Thoracic aorta (tissue), 2 donors: ENCODE results near the gene EIF4A3. TPM values are rescaled to one million over a fixed set of nuclear protein-coding genes. Genes with fewer than 3 reads are reported as not detected.

Experiments
- ATAC-seq: fragments of 150-250 bp; one replicate; pipeline ENCODE4 v1.8.0; 2017; ENCODE audit warnings: low read depth; ENCODE audit not compliant: insufficient number of reproducible peaks, low FRiP score
- DNase-seq: peaks from one replicate; pipeline ENCODE4 v3.0.0-alpha.2; 2020; ENCODE audit warnings: low spot score
- H3K27ac ChIP-seq, 2 donors: fragments of 200-600 bp; sonication (generic); 1 replicate in 1 of 2; 2 replicates in 1 of 2; pipeline ENCODE4 v1.5.1; 2016; ENCODE audit warnings: mild to moderate bottlenecking in 2 of 2, moderate library complexity in 2 of 2
- H3K27me3 ChIP-seq: fragments of 200-600 bp; sonication (generic); replicated peaks from 2 replicates; pipeline ENCODE4 v1.6.0; 2016; ENCODE audit warnings: mild to moderate bottlenecking; ENCODE audit not compliant: insufficient read depth
- H3K36me3 ChIP-seq: fragments of 200-600 bp; sonication (generic); one replicate; pipeline ENCODE4 v1.5.1; 2016
- H3K4me1 ChIP-seq, 2 donors: fragments of 200-600 bp; sonication (generic); 1 replicate in 1 of 2; 2 replicates in 1 of 2; pipeline versions ENCODE4 v1.5.1 to v1.6.0; 2016; ENCODE audit warnings: low read depth in 2 of 2, mild to moderate bottlenecking in 1 of 2; ENCODE audit not compliant: control insufficient read depth in 1 of 2
- H3K4me3 ChIP-seq: fragments of 200-600 bp; sonication (generic); 2 replicates; pipeline ENCODE4 v1.5.1; 2016; ENCODE audit warnings: mild to moderate bottlenecking
- H3K9me3 ChIP-seq: fragments of 200-600 bp; sonication (generic); 2 replicates; pipeline ENCODE4 v1.5.1; 2016
- CTCF ChIP-seq: fragments of 200-600 bp; sonication (generic); IDR thresholded peaks from one replicate; pipeline ENCODE4 v1.5.1; 2019; ENCODE audit warnings: antibody characterized with exemption
- total RNA-seq, 2 donors: library from RNA; depleted of rRNA; stranded (reverse); fragments of >200 nt; gene quantifications; one replicate each; pipeline versions ENCODE4 v1.1.0 to v1.2.3, GENCODE V29; 2016

EIF4A3 gene
- total RNA-seq, 2 donors from 2014 or later = 32.6 to 39.4 TPM

GRCh38 chr17:80187090-80187489, 40.2 kb upstream of the EIF4A3 start:
- DNase-seq (no peak), ATAC-seq (no peak)
- Histone ChIP-seq H3K4me3 (no peak overlapping the region), H3K27me3 (no peaks in the 10 kb centered on the region), H3K9me3 (no peaks in the 10 kb centered on the region), H3K27ac (no peak overlapping the region), H3K36me3 (no peaks in the 10 kb centered on the region), H3K4me1 (peaks cover 0 to 12% of the 10 kb centered on the region in 2 donors)
- TF ChIP-seq CTCF = no peak

DNA sequence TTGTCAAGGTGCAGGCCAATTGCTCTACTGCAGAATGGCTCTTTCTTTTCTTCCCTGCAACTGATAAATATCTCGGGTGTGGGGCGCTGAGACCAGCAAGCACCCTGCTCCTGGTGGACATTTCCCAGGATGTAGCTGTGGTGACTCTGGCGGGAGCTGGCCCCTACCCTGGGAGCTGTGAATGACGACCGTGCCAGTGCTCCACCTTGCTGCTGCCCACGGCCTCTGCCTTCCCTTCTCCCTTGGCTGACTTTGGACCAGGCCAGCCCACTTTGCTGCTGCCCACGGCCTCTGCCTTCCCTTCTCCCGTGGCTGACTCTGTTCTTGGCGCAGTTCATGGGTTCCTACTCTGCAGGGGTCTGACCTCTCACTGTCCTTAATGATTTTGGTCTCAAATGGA, 39.0 kb upstream of the EIF4A3 start:
- Histone ChIP-seq H3K4me1 (peaks cover 0 to 4% of the 10 kb centered on the region in 2 donors), H3K27ac (no peak overlapping the region), H3K4me3 (no peak overlapping the region), H3K36me3 (no peaks in the 10 kb centered on the region), H3K9me3 (no peaks in the 10 kb centered on the region), H3K27me3 (no peaks in the 10 kb centered on the region)
- ATAC-seq (no peak), DNase-seq (no peak)
- no peak for TF ChIP-seq CTCF

GRCh38 chr17:80184423-80184714, 37.4 kb upstream of the EIF4A3 start:
- H3K4me3 ChIP-seq = no peak overlapping the region
- no peaks in the 10 kb centered on the region for H3K36me3 ChIP-seq
- no peaks in the 10 kb centered on the region for H3K9me3 ChIP-seq
- peaks cover 0 to 4% of the 10 kb centered on the region in 2 donors for H3K4me1 ChIP-seq
- ATAC-seq = no peak
- DNase-seq = no peak
- H3K27me3 ChIP-seq = no peaks in the 10 kb centered on the region
- H3K27ac ChIP-seq = no peak overlapping the region
- TF ChIP-seq CTCF = no peak

DNA sequence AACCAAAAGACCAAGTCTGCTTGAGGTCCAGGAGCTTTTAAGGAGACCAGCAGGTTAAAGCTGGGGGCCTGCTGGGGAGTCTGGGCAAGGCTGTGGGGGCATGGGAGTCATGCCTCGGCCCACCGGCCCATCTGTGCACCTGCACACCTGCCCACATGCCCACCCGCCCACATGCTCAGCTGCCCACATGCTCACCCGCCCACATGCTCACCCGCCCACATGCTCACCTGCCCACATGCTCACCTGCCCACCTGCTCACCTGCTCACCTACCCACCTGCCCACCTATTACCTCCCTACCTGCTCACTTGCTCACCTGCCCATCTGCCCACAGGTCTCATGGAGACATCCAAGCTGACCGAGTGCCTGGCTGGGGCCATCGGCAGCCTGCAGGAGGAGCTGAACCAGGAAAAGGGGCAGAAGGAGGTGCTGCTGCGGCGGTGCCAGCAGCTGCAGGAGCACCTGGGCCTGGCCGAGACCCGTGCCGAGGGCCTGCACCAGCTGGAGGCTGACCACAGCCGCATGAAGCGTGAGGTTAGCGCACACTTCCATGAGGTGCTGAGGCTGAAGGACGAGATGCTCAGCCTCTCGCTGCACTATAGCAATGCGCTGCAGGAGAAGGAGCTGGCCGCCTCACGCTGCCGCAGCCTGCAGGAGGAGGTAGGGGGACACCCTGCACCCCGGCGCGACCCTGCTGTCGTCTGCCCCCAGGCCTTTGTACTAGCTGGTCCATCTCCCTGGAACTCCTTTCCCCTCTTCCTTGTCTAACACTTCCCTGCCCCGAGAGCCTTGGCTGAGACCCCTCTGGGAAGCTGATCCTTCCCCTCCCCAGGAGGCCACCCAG, 36.9 kb upstream of the EIF4A3 start:
- Histone ChIP-seq H3K4me3 (no peak overlapping the region), H3K9me3 (no peaks in the 10 kb centered on the region), H3K27me3 (no peaks in the 10 kb centered on the region), H3K36me3 (no peaks in the 10 kb centered on the region), H3K4me1 (peaks cover 0 to 4% of the 10 kb centered on the region in 2 donors), H3K27ac (no peak overlapping the region)
- ATAC-seq (no peak), DNase-seq (no peak)
- TF ChIP-seq CTCF = no peak

DNA sequence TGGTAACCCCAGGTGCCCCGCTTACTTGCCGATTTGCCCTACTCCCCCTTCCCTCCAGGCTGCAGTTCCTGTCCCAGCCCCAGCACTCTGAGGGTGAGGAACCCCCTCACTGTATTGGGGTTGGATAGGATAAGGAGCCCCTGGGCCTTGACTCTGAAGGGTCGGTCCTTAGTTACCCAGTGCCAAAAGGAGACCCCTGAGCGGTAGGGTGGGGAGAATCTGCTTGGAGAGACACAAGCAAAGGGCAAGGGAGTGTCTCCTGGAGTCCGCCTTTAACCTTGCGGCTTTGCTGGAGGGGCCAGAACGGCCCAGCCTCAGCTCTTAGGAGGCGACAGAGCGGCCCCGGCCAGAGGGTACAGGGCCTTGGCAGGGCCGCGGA, 35.9 kb upstream of the EIF4A3 start:
- no peaks in the 10 kb centered on the region for H3K27me3 ChIP-seq
- no peak overlapping the region for H3K4me3 ChIP-seq
- no peaks in the 10 kb centered on the region for H3K9me3 ChIP-seq
- peaks cover 0 to 1% of the 10 kb centered on the region in 2 donors for H3K4me1 ChIP-seq
- no peak for DNase-seq
- ATAC-seq = no peak
- no peak for TF ChIP-seq CTCF
- no peaks in the 10 kb centered on the region for H3K36me3 ChIP-seq
- no peak overlapping the region for H3K27ac ChIP-seq
